ENCODE results near the gene STAP1. TPM values are rescaled to one million over a fixed set of nuclear protein-coding genes. Genes with fewer than 3 reads are reported as not detected.
"Not testable (repeated sequence)": the region's sequence is repeated elsewhere in the genome, so short reads cannot be mapped to it uniquely, and the experiment has no call there.

STAP1 gene, protein sequence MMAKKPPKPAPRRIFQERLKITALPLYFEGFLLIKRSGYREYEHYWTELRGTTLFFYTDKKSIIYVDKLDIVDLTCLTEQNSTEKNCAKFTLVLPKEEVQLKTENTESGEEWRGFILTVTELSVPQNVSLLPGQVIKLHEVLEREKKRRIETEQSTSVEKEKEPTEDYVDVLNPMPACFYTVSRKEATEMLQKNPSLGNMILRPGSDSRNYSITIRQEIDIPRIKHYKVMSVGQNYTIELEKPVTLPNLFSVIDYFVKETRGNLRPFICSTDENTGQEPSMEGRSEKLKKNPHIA
- total RNA-seq, result 1 to 10 TPM; 1.3 to 3.7 (median 2.7) TPM

DNA sequence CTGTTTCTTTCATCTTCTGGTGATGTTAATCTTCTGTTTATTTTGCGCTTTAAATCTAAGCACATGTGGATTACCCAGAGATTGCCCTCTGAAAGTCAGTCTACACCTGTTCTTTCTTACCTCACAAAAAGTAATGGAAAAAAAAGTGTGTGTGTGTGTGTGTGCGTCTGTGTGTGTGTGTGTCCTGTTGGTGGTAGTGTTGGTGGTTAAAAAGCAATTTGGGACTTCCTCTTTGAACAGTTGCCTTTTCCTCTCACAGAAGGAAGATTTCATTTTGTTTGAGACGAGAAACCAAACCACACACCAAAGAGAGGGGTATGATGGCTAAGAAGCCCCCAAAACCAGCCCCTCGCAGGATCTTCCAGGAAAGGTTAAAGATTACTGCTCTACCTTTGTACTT lies at the start of gene STAP1:
TSS of gene STAP1 (plus strand) at position 235 of the 400 bp plus-strand sequence. CDS start at position 318, 83 bp downstream.
- ATAC-seq (peak; percentile 18 to 28), DNase-seq (no peak)
- H3K4me1 Mint-ChIP-seq (ENCODE audit: low read depth), result peaks cover 44% of the 10 kb centered on the region
- H3K36me3 Mint-ChIP-seq (ENCODE audit: insufficient read depth), result no peaks in the 10 kb centered on the region
- no peaks in the 10 kb centered on the region for H3K9me3 Mint-ChIP-seq
- peaks cover 2% of the 10 kb centered on the region for H3K27me3 Mint-ChIP-seq (ENCODE audit: low read depth)
- peak within 1 kb of the TSS; percentile 85 for H3K4me3 Mint-ChIP-seq

DNA sequence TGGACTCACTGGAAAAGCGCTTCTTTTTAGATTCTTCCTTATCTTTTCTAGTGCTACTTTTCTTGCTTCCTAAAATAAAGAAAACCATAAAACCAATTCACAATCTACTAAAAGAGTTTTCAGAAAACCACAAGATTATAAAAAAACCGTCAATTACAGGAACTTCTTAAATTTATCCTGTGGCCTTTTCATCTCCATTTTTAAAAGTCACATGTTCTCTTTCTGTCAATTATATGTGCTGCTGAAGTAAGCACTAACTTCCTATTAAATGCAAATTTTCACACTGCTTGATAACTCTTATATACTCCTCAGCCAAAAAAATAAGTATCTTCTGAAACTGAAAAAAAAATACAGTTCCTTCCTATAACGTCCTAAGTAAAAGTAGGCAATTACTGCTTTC lies 46.0 kb upstream of the STAP1 start:
- Mint-ChIP-seq H3K9me3 (no peaks in the 10 kb centered on the region), H3K27me3 (ENCODE audit: low read depth) (no peaks in the 10 kb centered on the region), H3K36me3 (ENCODE audit: insufficient read depth) (peaks cover 50% of the 10 kb centered on the region), H3K4me1 (ENCODE audit: low read depth) (peaks cover 17% of the 10 kb centered on the region), H3K4me3 (no peak overlapping the region)
- DNase-seq (no peak), ATAC-seq (no peak)

DNA sequence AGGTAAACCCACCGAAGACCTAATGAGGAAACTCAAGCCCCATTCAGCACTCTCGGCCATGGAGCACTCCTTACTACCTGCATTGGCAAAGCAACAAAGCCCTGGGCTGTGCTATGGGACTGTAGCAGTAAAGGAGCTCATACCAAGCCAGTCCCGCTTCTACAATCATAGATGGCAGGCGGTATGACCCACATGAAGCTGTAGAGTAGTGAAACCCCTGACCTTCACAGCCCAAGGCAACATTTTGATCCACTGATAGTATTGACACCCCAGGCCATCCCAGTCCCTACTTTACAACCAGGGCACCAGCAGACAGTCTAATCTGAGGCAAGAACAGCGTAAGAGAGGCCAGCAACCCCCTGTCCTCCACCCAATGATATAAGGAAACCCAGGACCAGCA lies 38.4 kb upstream of the STAP1 start:
- no peak for ATAC-seq
- peaks cover 3% of the 10 kb centered on the region for H3K9me3 Mint-ChIP-seq
- H3K4me1 Mint-ChIP-seq (ENCODE audit: low read depth), result peaks cover 47% of the 10 kb centered on the region
- no peak overlapping the region for H3K4me3 Mint-ChIP-seq
- peaks cover 47% of the 10 kb centered on the region for H3K36me3 Mint-ChIP-seq (ENCODE audit: insufficient read depth)
- no peak for DNase-seq
- no peaks in the 10 kb centered on the region for H3K27me3 Mint-ChIP-seq (ENCODE audit: low read depth)

DNA sequence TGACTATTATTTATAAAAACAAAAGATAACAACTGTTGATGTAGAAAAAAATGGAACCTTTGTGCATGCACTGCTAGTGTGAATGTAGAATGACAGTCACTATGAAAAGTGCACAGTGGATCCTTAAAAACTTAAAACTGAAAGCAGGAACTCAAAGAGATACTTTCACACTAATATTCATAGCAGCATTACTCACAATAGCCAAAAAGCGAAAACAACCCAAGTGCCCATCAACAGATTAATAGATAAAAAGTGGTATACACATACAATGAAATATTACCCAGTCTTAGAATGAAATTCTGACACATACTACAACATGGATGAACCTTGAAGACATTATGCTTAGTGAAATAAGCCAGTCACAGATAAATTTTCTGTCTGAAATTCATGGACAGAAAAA lies 37.0 kb upstream of the STAP1 start:
- no peak for DNase-seq
- Mint-ChIP-seq H3K4me3 (no peak overlapping the region), H3K36me3 (ENCODE audit: insufficient read depth) (peaks cover 51% of the 10 kb centered on the region), H3K9me3 (peaks cover 4% of the 10 kb centered on the region), H3K4me1 (ENCODE audit: low read depth) (peaks cover 57% of the 10 kb centered on the region), H3K27me3 (ENCODE audit: low read depth) (no peaks in the 10 kb centered on the region)
- peak; percentile 63 to 73 for ATAC-seq

DNA sequence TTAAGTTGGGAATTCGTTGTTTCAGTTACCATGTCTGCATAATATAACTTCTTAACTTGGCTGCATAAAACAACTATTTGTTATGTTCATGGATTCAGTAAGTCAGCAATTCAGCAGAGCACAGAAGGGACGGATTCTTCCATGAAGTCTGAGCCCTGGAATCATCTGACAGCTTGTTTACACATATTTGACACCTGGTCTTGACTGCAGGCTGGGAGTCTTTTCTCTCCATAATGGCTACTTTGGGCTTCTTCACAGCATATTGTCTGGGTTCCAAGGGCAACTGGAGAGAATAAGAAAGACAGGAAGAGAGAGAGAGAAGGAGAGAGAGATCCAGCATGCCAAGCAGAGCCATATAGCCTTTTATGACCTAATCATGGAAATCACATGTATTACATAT lies 36.3 kb upstream of the STAP1 start:
- Mint-ChIP-seq H3K9me3 (peaks cover 7% of the 10 kb centered on the region), H3K4me1 (ENCODE audit: low read depth) (peaks cover 64% of the 10 kb centered on the region), H3K27me3 (ENCODE audit: low read depth) (no peaks in the 10 kb centered on the region), H3K4me3 (no peak overlapping the region), H3K36me3 (ENCODE audit: insufficient read depth) (peaks cover 59% of the 10 kb centered on the region)
- no peak for DNase-seq
- no peak for ATAC-seq

DNA sequence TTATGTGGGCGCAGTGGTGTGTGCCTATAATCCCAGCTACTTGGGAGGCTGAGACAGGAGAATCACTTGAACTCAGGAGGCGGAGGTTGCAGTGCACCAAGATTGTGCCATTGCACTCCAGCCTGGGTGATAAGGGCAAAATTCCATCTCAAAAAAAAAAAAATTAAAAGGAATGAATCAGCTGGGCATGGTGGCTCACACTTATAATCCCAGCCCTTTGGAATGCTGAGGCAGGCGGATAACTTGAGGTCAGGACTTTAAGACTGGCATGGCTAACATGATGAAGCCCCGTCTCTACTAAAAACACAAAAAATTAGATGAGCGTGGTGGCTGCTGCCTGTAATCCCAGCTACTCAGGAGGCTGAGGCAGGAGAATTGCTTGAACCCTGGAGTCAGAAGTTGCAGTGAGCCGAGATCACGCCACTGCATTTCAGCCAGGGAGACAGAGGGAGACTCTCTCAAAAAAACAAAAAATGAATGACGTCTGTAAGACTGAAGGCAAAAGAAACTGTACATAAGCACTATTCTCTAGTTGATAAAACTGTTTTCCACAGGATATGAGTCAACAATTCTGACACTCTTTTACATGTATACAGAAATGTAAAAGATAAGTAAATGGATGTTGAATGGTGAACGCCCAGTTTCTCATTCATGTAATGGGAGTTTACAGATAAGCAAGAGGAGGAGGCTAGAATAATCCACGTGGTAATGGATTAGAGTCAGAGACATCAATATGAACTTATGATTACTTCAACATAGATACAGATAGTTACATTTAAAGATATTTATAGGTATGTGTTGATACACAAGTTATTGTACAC lies 35.5 kb upstream of the STAP1 start:
- peaks cover 7% of the 10 kb centered on the region for H3K9me3 Mint-ChIP-seq
- H3K36me3 Mint-ChIP-seq (ENCODE audit: insufficient read depth), result peaks cover 59% of the 10 kb centered on the region
- DNase-seq, result no peak

DNA sequence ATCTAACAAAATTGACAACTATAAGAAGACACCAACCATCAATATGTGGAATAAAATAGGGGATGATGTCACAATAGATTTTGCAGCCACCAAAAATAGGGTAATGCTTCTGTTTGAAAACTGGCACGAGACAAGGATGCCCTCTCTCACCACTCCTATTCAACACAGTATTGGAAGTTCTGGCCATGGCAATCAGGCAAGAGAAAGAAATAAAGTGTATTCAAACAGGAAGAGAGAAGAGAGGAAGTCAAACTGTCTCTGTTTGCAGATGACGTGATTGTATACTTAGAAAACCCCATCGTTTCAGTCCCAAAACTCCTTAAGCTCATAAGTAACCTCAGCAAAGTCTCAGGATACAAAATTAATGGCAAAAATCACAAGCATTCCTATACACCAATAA lies 34.4 kb upstream of the STAP1 start:
- H3K27me3 Mint-ChIP-seq (ENCODE audit: low read depth); H3K9me3 Mint-ChIP-seq; H3K4me3 Mint-ChIP-seq; DNase-seq; ATAC-seq: not testable (repeated sequence)
- Mint-ChIP-seq H3K4me1 (ENCODE audit: low read depth) (peaks cover 77% of the 10 kb centered on the region), H3K36me3 (ENCODE audit: insufficient read depth) (peaks cover 59% of the 10 kb centered on the region)

More for the DNA sequence above, 35.5 kb upstream of the STAP1 start:
- no peaks in the 10 kb centered on the region for H3K27me3 Mint-ChIP-seq (ENCODE audit: low read depth)
- ATAC-seq, result peak; percentile 82 to 83
- peaks cover 69% of the 10 kb centered on the region for H3K4me1 Mint-ChIP-seq (ENCODE audit: low read depth)
- H3K4me3 Mint-ChIP-seq, result peak overlapping the region; percentile 42

DNA sequence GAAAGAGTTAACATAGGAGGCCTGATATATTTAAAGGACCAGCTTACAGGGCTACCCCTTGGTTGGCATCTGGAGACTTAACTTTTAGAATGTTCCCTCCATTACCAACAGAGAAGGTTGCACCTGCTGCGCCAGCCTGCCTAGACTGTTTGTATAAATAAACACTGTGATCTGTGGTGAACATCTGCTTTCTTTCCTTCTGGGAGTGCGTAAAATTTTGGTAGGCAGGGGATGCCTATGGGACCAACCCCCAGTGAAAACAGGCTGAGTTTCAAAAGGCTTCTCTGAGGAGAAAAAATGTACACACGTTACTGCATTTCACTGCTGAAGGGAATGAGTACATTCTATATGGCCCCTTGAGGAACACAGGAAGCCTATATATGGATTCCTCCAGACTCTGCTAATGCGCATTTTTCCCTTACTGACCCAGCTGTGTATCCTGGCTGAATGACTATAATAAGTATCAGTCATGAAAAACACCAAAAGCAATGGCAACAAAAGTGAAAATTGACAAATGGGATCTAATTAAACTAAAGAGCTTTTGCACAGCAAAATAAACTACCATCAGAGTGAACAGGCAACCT lies 27.1 kb upstream of the STAP1 start:
- Mint-ChIP-seq H3K9me3 (peaks cover 10% of the 10 kb centered on the region), H3K27me3 (ENCODE audit: low read depth) (no peaks in the 10 kb centered on the region), H3K4me1 (ENCODE audit: low read depth) (peaks cover 40% of the 10 kb centered on the region), H3K36me3 (ENCODE audit: insufficient read depth) (peaks cover 70% of the 10 kb centered on the region), H3K4me3 (no peak overlapping the region)
- ATAC-seq (no peak), DNase-seq (no peak)

DNA sequence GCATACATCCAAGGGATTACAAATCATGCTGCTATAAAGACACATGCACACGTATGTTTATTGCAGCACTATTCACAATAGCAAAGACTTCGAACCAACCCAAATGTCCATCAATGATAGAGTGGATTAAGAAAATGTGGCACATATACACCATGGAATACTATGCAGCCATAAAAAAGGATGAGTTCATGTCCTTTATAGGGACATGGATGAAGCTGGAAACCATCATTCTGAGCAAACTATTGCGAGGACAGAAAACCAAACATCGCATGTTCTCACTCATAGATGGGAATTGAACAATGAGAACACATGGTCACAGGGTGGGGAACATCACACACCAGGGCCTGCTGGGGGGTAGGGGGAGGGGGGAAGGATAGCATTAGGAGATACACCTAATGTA lies 26.1 kb upstream of the STAP1 start:
- not testable (repeated sequence) for H3K9me3 Mint-ChIP-seq; ATAC-seq; H3K4me3 Mint-ChIP-seq; H3K27me3 Mint-ChIP-seq (ENCODE audit: low read depth); DNase-seq
- Mint-ChIP-seq H3K36me3 (ENCODE audit: insufficient read depth) (peaks cover 66% of the 10 kb centered on the region), H3K4me1 (ENCODE audit: low read depth) (peaks cover 33% of the 10 kb centered on the region)

DNA sequence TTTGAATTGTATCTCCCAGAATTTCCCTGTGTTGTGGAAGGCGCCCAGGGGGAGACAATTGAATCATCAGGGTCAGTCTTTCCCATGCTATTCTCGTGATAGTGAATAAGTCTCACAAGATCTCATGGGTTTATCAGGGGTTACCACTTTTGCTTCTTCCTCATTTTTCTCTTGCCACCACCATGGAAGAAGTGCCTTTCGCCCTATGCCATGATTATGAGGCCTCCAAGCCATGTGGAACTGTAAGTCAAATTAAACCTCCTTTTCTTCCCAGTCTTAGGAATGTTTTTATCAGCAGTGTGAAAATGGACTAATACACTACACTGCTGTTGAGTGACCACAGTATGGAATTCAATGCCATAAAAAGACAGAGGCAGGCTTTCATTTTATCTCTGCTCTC lies 25.4 kb upstream of the STAP1 start:
- H3K4me1 Mint-ChIP-seq (ENCODE audit: low read depth), result peaks cover 28% of the 10 kb centered on the region
- DNase-seq, result no peak
- no peaks in the 10 kb centered on the region for H3K27me3 Mint-ChIP-seq (ENCODE audit: low read depth)
- no peak overlapping the region for H3K4me3 Mint-ChIP-seq
- no peak for ATAC-seq
- peaks cover 67% of the 10 kb centered on the region for H3K36me3 Mint-ChIP-seq (ENCODE audit: insufficient read depth)
- peaks cover 7% of the 10 kb centered on the region for H3K9me3 Mint-ChIP-seq

DNA sequence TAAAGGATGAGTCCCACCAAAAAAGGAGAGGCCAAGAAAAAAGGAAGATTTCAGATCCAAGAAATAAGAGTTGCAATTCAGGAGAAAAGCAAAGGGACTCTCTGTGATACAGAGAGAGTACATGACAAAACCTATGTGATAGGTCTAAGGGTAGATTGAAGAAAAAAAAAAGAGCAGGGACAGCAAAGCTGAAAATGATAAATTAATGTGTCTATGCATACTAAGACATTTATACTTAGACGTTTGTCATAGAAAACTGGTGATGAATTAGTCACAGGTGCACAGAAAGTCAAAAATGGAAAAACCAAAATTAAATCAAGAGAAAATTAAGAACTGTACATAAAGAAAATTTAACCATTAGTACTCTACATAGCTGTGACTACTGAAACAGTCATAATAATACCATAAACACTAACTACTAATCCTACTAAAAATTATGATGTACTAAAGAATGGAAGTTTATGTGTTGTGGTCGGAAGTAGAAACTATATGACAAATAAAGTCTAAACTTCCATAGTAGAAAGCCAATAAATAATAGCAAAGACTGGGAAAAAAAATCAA lies 23.2 kb upstream of the STAP1 start:
- Mint-ChIP-seq H3K9me3 (peaks cover 7% of the 10 kb centered on the region), H3K4me1 (ENCODE audit: low read depth) (peaks cover 33% of the 10 kb centered on the region), H3K36me3 (ENCODE audit: insufficient read depth) (peaks cover 68% of the 10 kb centered on the region), H3K27me3 (ENCODE audit: low read depth) (no peaks in the 10 kb centered on the region), H3K4me3 (no peak overlapping the region)
- ATAC-seq (peak in 1 of 2 donors; percentile 41), DNase-seq (no peak)

DNA sequence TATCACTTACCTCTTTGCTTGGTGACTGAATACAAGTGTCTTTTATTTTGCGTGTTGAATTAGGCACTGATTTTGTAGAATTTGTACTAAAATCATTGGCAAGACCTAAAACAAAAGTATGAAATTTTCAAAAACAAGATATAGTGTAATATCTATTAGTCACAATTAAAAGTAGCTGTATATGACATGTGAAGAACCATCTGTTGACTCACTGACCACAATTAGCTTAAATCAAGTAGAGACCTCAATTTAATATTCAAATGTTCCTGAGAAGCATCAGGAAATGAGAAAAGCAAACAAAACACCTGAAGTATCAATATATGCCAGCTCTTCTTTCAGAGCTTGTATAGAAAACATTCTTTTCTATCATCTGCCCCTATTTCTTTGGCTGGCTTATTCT lies 18.7 kb upstream of the STAP1 start:
- H3K27me3 Mint-ChIP-seq (ENCODE audit: low read depth), result no peaks in the 10 kb centered on the region
- DNase-seq (no peak), ATAC-seq (peak in 1 of 2 donors; percentile 37)
- peaks cover 49% of the 10 kb centered on the region for H3K36me3 Mint-ChIP-seq (ENCODE audit: insufficient read depth)
- peaks cover 54% of the 10 kb centered on the region for H3K4me1 Mint-ChIP-seq (ENCODE audit: low read depth)
- no peak overlapping the region for H3K4me3 Mint-ChIP-seq
- no peaks in the 10 kb centered on the region for H3K9me3 Mint-ChIP-seq

DNA sequence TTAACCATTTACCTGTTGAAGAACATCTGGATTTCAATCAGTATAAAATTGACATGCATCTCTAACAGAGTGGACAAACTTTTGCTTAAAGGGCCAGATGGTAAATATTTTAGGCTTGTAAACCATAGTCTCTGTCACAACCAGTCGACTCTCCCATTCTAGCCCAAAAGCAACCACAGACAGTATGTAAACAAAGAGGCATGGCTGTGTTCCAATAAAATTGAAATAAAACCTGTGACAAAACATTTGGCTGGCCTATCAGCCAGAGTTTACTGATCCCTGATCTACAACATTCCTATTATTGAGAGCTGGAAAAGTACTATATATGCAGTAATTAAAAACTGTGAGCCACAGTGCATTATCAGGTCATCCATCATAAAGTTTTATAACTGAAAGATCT lies 16.5 kb upstream of the STAP1 start:
- H3K9me3 Mint-ChIP-seq, result no peaks in the 10 kb centered on the region
- ATAC-seq (no peak), DNase-seq (no peak)
- no peak overlapping the region for H3K4me3 Mint-ChIP-seq
- H3K4me1 Mint-ChIP-seq (ENCODE audit: low read depth), result peaks cover 45% of the 10 kb centered on the region
- peaks cover 37% of the 10 kb centered on the region for H3K36me3 Mint-ChIP-seq (ENCODE audit: insufficient read depth)
- no peaks in the 10 kb centered on the region for H3K27me3 Mint-ChIP-seq (ENCODE audit: low read depth)

DNA sequence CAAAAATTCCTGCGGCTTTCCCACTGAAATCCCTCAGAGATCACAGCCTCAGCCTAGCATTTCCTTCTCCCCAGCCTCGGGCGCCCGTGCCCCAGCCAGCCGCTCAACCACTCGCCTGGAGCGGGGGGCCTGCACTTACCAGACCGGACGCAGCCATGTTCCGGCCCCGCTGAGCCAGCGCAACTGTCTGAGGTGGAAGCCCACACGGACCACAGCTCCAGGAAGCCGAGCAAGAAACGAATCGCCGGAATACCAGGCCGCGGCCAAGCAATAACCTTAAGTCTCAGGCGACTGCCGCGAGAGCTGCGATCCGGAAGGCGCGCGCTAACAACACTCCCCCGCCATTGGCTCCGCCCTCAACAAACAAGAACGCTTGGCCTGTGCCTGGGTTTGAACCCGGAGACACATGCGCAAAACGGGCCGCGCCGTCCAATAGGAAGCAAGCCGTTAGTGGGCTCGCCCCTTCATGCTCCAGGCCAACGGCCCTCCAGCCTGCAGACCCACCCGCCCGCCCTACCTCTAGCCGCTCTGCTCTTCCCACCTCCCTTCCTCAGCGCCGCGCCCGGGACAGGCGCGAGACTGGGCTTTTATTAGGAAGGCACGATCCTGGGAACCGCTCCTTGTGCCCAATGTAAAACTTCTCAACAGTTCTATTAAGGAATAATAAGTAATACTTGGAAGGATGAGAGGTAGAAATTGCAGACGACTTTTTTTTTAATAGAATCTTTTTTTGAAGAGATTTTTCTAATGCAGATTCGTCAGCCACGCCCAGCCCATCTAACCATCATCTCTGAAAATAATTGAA lies 13.1 kb upstream of the STAP1 start, which contains the start of gene CENPC:
TSS of gene CENPC (minus strand) at position 305 of the 805 bp plus-strand sequence. CDS start at position 157, 148 bp downstream.
- H3K4me1 Mint-ChIP-seq (ENCODE audit: low read depth), result peaks cover 33% of the 10 kb centered on the region
- peaks cover 17% of the 10 kb centered on the region for H3K36me3 Mint-ChIP-seq (ENCODE audit: insufficient read depth)
- no peaks in the 10 kb centered on the region for H3K27me3 Mint-ChIP-seq (ENCODE audit: low read depth)
- peak; percentile 98 for ATAC-seq
- DNase-seq, result peak; percentile 85
- H3K9me3 Mint-ChIP-seq, result no peaks in the 10 kb centered on the region
- H3K4me3 Mint-ChIP-seq, result peak within 1 kb of the TSS; percentile 97
